Pulmonary artery endothelial cell (primary cell): Measurements from ENCODE around the gene TMEM167B. TPM values are rescaled to one million over a fixed set of nuclear protein-coding genes. Genes with fewer than 3 reads are reported as not detected.
A peak's percentile ranks its signal among the peaks of the same experiment; 100 is the strongest.
"Not testable (repeated sequence)": the region's sequence is repeated elsewhere in the genome, so short reads cannot be mapped to it uniquely, and the experiment has no call there.

Source experiments
- DNase-seq: peaks from one replicate; pipeline ENCODE4 v3.0.0-alpha.2; 2011; ENCODE audit warnings: low read depth, low spot score
- total RNA-seq: library from RNA; depleted of rRNA; stranded (reverse); fragments of >200 nt; gene quantifications from 2 replicates; pipeline ENCODE4 v1.2.3, GENCODE V29; 2014

Gene TMEM167B
- total RNA-seq, 1 donor from 2014 or later, result 29.6 TPM

GRCh38 chr1:109112652-109113285 lies 22.2 kb downstream of the TMEM167B start:
- DNase-seq, result peak; percentile 57

- DNase-seq, result no peak
Observed at GRCh38 chr1:109113590-109114341, 23.2 kb downstream of the TMEM167B start, which contains the start of gene ELAPOR1. Gene ELAPOR1, plus strand, starts transcription at chr1:109114115. Its CDS starts 69 bp downstream, at chr1:109114184.

GRCh38 chr1:109114342-109114674 lies 23.7 kb downstream of the TMEM167B start:
- no peak for DNase-seq

GRCh38 chr1:109115685-109116084 lies 25.1 kb downstream of the TMEM167B start:
- DNase-seq, result no peak

- DNase-seq, result no peak
Observed at GRCh38 chr1:109116286-109116685, 25.7 kb downstream of the TMEM167B start.

GRCh38 chr1:109118089-109118488 lies 27.5 kb downstream of the TMEM167B start:
- DNase-seq, result no peak

- DNase-seq, result no peak
Observed at GRCh38 chr1:109120356-109120755, 29.8 kb downstream of the TMEM167B start.

GRCh38 chr1:109131059-109131458 lies 40.5 kb downstream of the TMEM167B start:
- no peak for DNase-seq

- no peak for DNase-seq
Observed at GRCh38 chr1:109131800-109132199, 41.2 kb downstream of the TMEM167B start.

- no peak for DNase-seq
Observed at GRCh38 chr1:109133002-109133706, 42.6 kb downstream of the TMEM167B start.

GRCh38 chr1:109133815-109134214 lies 43.3 kb downstream of the TMEM167B start:
- DNase-seq, result no peak

- DNase-seq, result no peak
Observed at GRCh38 chr1:109134423-109134822, 43.9 kb downstream of the TMEM167B start.

GRCh38 chr1:109135940-109136339 lies 45.4 kb downstream of the TMEM167B start:
- DNase-seq, result no peak

GRCh38 chr1:109136766-109137165 lies 46.2 kb downstream of the TMEM167B start:
- DNase-seq, result no peak

GRCh38 chr1:109137958-109138357 lies 47.4 kb downstream of the TMEM167B start:
- no peak for DNase-seq

GRCh38 chr1:109138358-109138757 lies 47.8 kb downstream of the TMEM167B start:
- DNase-seq, result no peak

- DNase-seq, result no peak
Observed at GRCh38 chr1:109140392-109140791, 49.8 kb downstream of the TMEM167B start.

- DNase-seq, result no peak
Observed at GRCh38 chr1:109142260-109142659, 51.7 kb downstream of the TMEM167B start.

GRCh38 chr1:109142725-109143124 lies 52.2 kb downstream of the TMEM167B start:
- DNase-seq, result not testable (repeated sequence)
